Transverse colon (tissue), 4 donors: ENCODE data around the gene SPIRE2. TPM values are rescaled to one million over a fixed set of nuclear protein-coding genes. Genes with fewer than 3 reads are reported as not detected.

Source experiments
- DNase-seq: peaks from one replicate; pipeline ENCODE4 v3.0.0-alpha.2; 2019
- H3K27ac ChIP-seq, 4 donors: fragments of 200-600 bp; sonication (generic); 2 replicates each; pipeline ENCODE4 v1.5.1; 2016 to 2018; ENCODE audit warnings: inconsistent platforms in 4 of 4
- H3K27me3 ChIP-seq: fragments of 200-600 bp; sonication (generic); 2 replicates; pipeline ENCODE4 v1.5.1; 2017; ENCODE audit warnings: inconsistent platforms
- H3K36me3 ChIP-seq, 4 donors: fragments of 200-600 bp; sonication (generic); 2 replicates each; pipeline ENCODE4 v1.5.1; 2017 to 2019; ENCODE audit warnings: inconsistent platforms in 4 of 4
- H3K4me1 ChIP-seq, 4 donors: fragments of 200-600 bp; sonication (generic); 2 replicates each; pipeline ENCODE4 v1.5.1; 2017 to 2020; ENCODE audit warnings: inconsistent platforms in 4 of 4
- H3K4me3 ChIP-seq, 4 donors: fragments of 200-600 bp; sonication (generic); 1 replicate in 1 of 4; 2 replicates in 3 of 4; pipeline versions ENCODE4 v1.5.1 to v1.6.1; 2017 to 2019; ENCODE audit warnings: inconsistent platforms in 4 of 4
- H3K9me3 ChIP-seq, 2 donors: fragments of 200-600 bp; sonication (generic); 2 replicates each; pipeline ENCODE4 v1.5.1; 2017 to 2019; ENCODE audit warnings: inconsistent platforms in 2 of 2
- CTCF ChIP-seq, 5 experiments: fragments of 200-600 bp in 3 of 5; fragments of 450-650 bp in 2 of 5; sonication (generic) in 3 of 5; IDR thresholded peaks; 1 replicate in 2 of 5; 2 replicates in 3 of 5; pipeline ENCODE4 v1.5.1; 2016 to 2017; ENCODE audit warnings: antibody characterized with exemption in 5 of 5, inconsistent platforms in 3 of 5, mild to moderate bottlenecking in 2 of 5, moderate library complexity in 1 of 5
- EP300 ChIP-seq: sonication (generic); formaldehyde crosslinking; IDR thresholded peaks from one replicate; pipeline ENCODE4 v1.6.1; 2017; ENCODE audit warnings: antibody characterized with exemption, low read depth
- POLR2A ChIP-seq: fragments of 450-650 bp; IDR thresholded peaks from one replicate; pipeline ENCODE4 v1.6.1; 2016; ENCODE audit warnings: antibody characterized with exemption, mild to moderate bottlenecking, moderate library complexity
- POLR2AphosphoS5 ChIP-seq, 3 donors: sonication (generic); formaldehyde crosslinking; IDR thresholded peaks; one replicate each; pipeline ENCODE4 v1.6.1; 2016; ENCODE audit warnings: antibody characterized with exemption in 3 of 3
- WGBS, 2 donors: methylation state at CpG; one replicate each; pipeline ENCODE4 v1.1.5; 2018; ENCODE audit warnings: low coverage in 1 of 2; 5-methylcytosine and 5-hydroxymethylcytosine counted together
- in situ Hi-C, 4 donors: fragments of 200-750 bp; cut with MboI; loops; one replicate each; pipeline versions ENCODE4 v1.15.0 to v1.15.1; 2017; ENCODE audit warnings: low sequenced_read_pairs in 3 of 4, low pct_ligation_motif_present in 1 of 4, low pct_unique_long_range_greater_than_20kb in 1 of 4
- intact Hi-C: fragments of 100-400 bp; cut with DNase I; formaldehyde crosslinking; loops from one replicate; pipeline ENCODE4 v1.15.1; 2023; ENCODE audit warnings: low total_unique reads
- total RNA-seq, 4 donors: library from RNA; depleted of rRNA; stranded (reverse); fragments of >200 nt; gene quantifications; one replicate each; pipeline ENCODE4 v1.1.0, GENCODE V29; 2016

SPIRE2 gene
- total RNA-seq, 4 donors from 2014 or later, result 79.6 to 190 (median 131) TPM

- intact Hi-C loops, result no loop called here
- Histone ChIP-seq H3K27me3 (peaks cover 78% of the 10 kb centered on the region), H3K4me3 (no peak overlapping the region), H3K36me3 (no peaks in the 10 kb centered on the region), H3K27ac (peak overlapping the region; percentile 80 to 86 (median 80)), H3K4me1 (peaks cover 20 to 68% (median 54%) of the 10 kb centered on the region in 4 donors), H3K9me3 (no peaks in the 10 kb centered on the region)
- no peak for DNase-seq
- TF ChIP-seq POLR2AphosphoS5 (IDR thresholded peaks at IDR 0.05), result no peak
- no peak for TF ChIP-seq POLR2A
- no peak for TF ChIP-seq CTCF (IDR thresholded peaks at IDR 0.05)
- TF ChIP-seq EP300, result no peak
- 17 to 18% methylated on average over 2 to 6 of the region's 6 CpGs for WGBS, 2 donors
- in situ Hi-C loops, result no loop called here
These were observed 92.4 kb downstream of the SPIRE2 start for GRCh38 chr16:89920723-89921122.

Other genes starting within 250 kb of the SPIRE2 start
- gene DPEP1, start 214.8 kb upstream of the SPIRE2 start, total RNA-seq, result 1 to 10 TPM in 3 of 4 donors, not detected in 1; 1.3 to 4.0 (median 1.4) TPM
- gene CHMP1A, start 170.8 kb upstream of the SPIRE2 start, total RNA-seq, result 100 to 1,000 TPM; 131 to 184 (median 144) TPM
- gene SPATA33, start 170.6 kb upstream of the SPIRE2 start, total RNA-seq, result 10 to 100 TPM in 1 of 4 donors, 1 to 10 TPM in 3; 4.4 to 10.1 (median 7.4) TPM
- 100 to 1,000 TPM in 1 of 4 donors, 10 to 100 TPM in 3; 69.6 to 304 (median 74.2) TPM for gene CDK10, start 141.8 kb upstream of the SPIRE2 start, total RNA-seq
- gene SPATA2L, start 126.8 kb upstream of the SPIRE2 start, total RNA-seq, result 10 to 100 TPM; 30.8 to 83.0 (median 60.6) TPM
- 10 to 100 TPM; 13.1 to 54.6 (median 18.8) TPM for gene VPS9D1, start 107.6 kb upstream of the SPIRE2 start, total RNA-seq
- 100 to 1,000 TPM in 2 of 4 donors, 10 to 100 TPM in 2; 43.4 to 265 (median 145) TPM for gene ZNF276, start 106.9 kb upstream of the SPIRE2 start, total RNA-seq
- gene FANCA, start 11.8 kb upstream of the SPIRE2 start, total RNA-seq, result 10 to 100 TPM in 2 of 4 donors, 1 to 10 TPM in 2; 2.9 to 78.0 (median 9.7) TPM
- 100 to 1,000 TPM; 202 to 648 (median 354) TPM for gene TCF25, start 45.1 kb downstream of the SPIRE2 start, total RNA-seq
- gene MC1R, start 90.4 kb downstream of the SPIRE2 start, total RNA-seq, result 1 to 10 TPM; 2.9 to 7.2 (median 6.7) TPM
- gene TUBB3, start 94.9 kb downstream of the SPIRE2 start, total RNA-seq, result 10 to 100 TPM in 1 of 4 donors, 1 to 10 TPM in 3; 2.4 to 12.7 (median 4.6) TPM
- gene DEF8, start 120.3 kb downstream of the SPIRE2 start, total RNA-seq, result 10 to 100 TPM; 54.8 to 96.7 (median 78.1) TPM
- 10 to 100 TPM in 3 of 4 donors, 1 to 10 TPM in 1; 6.8 to 33.7 (median 14.2) TPM for gene DBNDD1, start 191.0 kb downstream of the SPIRE2 start, total RNA-seq
- not detected for gene PRDM7, start 248.9 kb downstream of the SPIRE2 start, total RNA-seq